GM18861 (cell line): Measurements from ENCODE around the gene RREB1.

Experiments
- ATAC-seq: cut with Tn5 transposase; IDR thresholded peaks from one replicate; pipeline ENCODE4 v1.9.1; 2021; ENCODE audit not compliant: unreplicated experiment

Gene RREB1

GRCh38 chr6:7185561-7185960 is 77.8 kb downstream of the RREB1 start:
- no peak for ATAC-seq

- ATAC-seq: peak; percentile 92
Observed at GRCh38 chr6:7188492-7188891, 80.7 kb downstream of the RREB1 start.

DNA sequence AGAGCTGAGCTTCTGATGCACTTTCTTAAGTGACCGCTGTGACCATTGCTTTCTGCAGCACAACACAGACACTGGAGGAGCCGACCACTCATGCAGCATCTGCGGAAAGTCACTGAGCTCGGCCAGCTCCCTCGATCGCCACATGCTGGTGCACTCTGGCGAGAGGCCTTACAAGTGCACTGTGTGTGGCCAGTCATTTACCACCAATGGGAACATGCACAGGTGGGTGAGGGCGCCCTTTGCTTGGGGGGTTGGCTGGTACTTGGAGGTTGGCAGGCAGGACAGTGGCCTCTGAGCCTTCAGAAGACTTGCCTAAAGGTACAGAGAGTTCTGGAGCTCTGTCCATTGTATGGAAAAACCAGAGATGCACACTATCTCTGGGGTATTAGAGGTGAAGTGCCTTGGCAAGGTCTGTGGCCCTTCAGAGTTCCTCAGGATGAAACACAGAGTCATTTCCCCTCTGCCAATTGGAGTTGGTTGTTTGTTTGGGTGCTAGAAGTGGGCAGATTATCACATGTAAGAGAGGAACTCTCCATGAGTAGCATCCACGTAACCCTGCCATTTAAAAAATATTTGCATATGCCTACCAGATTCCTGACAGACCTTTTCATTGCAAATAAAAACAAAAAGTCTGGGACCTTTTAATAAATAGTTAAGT is 81.5 kb downstream of the RREB1 start:
- no peak for ATAC-seq

GRCh38 chr6:7190791-7191190 is 83.0 kb downstream of the RREB1 start:
- no peak for ATAC-seq

- no peak for ATAC-seq
Observed at GRCh38 chr6:7193122-7193521, 85.4 kb downstream of the RREB1 start.

DNA sequence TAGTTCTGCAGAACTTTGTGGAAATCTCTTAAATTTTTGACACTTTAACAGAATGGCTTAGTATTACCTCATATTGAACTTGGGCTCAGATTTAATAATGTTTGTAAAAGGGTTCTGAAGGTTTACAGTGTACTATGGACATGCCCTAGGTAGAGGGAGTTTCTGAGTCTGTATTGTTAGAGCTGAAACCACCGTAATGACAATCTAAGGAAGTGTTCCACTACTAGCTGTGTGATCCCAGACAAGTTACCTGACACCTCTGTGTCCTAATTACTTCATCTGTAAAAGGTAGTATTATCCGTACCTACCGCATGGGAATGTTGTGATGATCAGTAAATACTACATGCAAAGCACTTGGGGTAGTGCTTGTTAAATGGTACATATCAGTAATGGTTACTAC is 86.9 kb downstream of the RREB1 start:
- ATAC-seq: no peak

GRCh38 chr6:7195339-7196018 is 87.7 kb downstream of the RREB1 start:
- ATAC-seq: no peak

DNA sequence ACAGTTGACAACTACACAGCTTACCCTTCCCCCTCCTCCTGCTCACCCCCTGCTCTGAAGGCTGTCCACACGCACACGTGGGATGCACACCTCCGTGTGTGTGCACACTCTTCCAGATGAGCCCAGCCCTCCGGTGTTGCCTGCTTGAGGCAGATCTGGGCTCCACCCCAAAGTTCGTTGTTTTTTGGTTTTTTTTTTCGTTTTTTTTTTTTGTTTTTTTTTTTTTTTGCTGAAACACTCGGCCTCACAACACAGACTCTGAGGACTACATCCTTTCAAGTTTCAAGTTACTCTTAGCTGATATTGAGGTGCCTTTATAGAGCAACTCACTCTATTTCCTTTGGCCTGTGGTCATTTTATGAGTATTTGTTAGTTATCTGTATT is 88.2 kb downstream of the RREB1 start:
- ATAC-seq: no peak

DNA sequence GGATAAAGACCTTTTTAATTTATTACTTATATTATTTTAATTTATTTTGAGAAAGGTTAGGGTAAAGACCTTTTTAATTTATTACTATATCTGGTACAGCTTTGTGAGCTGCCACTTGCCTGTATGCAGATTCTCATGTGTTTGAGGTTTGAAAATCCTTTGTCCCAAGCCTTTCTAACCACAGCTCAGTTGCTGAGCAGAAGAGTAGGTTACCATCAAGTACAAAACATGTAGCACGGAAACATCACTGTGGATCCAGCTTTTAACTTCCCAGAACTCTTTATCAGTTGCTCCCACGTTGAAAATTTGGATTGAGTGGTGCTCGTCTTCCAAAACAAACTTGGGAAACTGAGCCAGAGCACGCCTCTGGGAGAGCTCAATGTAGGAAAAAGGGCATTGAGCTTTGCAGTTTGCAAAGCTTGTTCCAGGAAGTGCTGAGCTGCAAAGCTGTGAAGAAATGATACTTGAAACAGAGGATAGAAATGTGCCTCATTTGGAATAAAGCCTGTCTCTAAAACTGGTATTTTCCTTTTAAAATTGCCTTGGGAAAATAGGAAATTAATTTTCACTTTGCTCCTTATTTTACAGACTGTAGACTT is 89.0 kb downstream of the RREB1 start:
- no peak for ATAC-seq

DNA sequence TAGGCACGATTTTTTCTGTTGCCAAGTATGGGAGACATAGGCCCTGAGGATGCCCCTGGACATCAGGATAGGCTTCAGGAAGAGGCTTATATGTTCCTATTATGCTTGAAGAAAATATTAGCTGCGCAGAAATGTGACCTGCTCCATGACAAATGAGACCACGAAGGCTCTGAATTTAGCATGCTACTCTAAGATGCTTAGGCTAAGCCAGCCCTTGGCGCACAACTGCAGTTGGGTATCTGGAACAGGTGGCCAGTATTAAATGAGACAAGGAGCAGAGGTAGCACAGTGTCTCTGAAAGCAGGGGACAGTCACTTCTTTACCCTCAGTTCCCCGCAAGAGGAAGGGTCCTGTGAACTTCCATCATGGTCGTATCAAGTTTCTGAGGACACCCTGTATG is 90.0 kb downstream of the RREB1 start:
- ATAC-seq: no peak

- no peak for ATAC-seq
Observed at GRCh38 chr6:7198833-7199800, 91.4 kb downstream of the RREB1 start.

- no peak for ATAC-seq
Observed at GRCh38 chr6:7200598-7201443, 93.1 kb downstream of the RREB1 start.

- no peak for ATAC-seq
Observed at GRCh38 chr6:7201444-7201731, 93.6 kb downstream of the RREB1 start.

DNA sequence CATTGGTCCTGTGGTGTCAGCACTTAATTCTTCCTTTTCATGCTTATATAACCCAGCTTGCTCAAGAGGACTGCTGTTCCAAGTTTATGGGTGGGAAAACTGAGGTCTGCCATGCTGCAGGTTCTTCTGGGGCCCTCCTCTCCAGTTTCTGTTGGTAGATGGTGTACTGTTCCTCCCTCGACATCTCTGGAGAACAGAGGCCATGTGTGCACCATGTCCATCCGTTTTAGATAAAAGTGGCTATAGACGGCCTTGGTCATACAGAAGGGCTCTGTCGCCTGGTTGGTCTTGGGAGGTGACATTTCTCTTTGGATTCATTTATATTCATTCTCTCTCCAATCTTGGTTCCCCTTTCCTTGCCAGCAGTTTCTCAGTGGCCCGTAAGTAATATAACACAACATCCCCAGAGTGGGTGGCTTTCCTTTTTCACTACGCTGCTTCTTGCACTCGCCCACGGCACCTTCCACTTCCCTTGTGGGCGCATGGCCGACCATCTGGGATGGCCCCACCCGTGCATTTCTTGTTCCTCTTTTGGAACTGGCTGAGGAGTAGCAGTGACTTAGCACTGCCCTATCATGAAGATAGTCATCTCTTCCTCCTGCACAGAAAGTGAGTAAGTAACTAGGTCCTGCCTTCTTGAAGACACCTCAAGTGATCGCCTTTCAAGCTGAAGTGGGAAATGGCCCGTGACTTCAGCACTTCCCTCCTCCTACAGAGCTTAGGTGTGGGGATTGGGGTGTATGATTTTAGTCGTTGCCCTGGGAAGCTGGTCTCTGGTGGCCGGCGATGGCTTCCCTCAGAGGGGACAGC is 94.2 kb downstream of the RREB1 start:
- ATAC-seq: peak; percentile 87

GRCh38 chr6:7202950-7203349 is 95.2 kb downstream of the RREB1 start:
- no peak for ATAC-seq

GRCh38 chr6:7203939-7204338 is 96.2 kb downstream of the RREB1 start:
- no peak for ATAC-seq

DNA sequence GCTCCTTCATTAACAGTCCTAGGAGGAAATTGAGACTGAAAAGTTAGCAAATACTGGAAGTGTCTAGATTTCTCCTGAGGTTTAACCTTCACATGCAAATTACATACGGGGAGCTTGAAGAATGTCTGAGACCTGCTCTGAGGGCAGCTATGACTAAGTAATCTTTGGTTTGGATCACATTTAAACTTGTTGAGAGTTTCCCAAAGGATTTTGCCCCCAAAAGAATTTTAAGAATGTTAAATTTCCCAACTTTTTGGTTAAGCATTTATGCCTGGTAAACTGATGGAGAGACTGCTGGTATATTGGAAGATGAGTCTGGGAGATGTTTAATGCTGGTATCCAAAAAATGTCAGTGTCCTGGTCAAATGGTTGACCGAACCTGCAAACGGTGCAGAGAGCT is 97.0 kb downstream of the RREB1 start:
- ATAC-seq: no peak

DNA sequence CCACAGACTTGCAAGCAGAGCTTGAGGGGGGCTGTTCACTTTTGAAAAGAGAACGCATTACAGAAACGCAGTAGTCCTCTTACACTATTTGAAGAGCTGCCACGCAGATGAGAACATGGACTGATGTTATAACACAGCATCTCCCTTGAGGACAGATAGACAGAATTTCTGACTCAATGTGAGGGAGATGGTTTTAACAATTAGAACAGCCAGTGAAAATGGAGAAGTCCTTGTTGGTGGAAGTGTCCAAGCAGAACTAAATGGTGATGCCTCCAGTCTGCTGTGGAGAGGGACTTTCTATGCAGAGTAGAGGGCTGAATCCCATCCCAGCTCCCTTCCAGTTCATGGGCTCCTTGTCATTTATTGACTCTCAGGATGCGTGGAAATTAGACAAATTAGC is 100.0 kb downstream of the RREB1 start:
- no peak for ATAC-seq

GRCh38 chr6:7213416-7213815 is 105.7 kb downstream of the RREB1 start:
- ATAC-seq: no peak

GRCh38 chr6:7214468-7214867 is 106.7 kb downstream of the RREB1 start:
- no peak for ATAC-seq
